ENCODE measurements around the gene TTC9B.

DNA sequence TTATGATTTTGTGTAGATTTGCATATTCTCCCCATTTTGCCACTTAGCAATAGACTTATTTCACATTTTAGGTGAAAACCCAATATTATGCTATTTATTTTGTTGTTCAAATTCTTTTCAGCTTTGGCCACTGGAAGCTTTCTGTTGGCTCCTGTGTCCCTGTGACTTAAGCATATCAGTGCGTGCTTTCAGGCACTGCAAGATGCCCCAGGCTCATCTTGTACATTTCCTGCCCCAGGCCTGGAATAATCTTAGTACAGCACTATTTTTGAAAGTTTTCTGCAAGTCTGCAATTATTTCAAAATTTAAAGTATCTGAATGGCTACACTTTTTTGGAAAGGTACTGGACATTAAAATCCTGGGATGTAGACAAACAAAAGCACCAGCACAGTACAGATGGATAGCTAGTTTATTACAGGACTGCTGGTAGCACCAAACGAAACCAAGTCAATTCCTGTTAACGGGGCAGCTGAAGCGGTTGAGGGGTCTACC, 11.8 kb upstream of the TTC9B start:
- TF ChIP-seq, protein P1, sequence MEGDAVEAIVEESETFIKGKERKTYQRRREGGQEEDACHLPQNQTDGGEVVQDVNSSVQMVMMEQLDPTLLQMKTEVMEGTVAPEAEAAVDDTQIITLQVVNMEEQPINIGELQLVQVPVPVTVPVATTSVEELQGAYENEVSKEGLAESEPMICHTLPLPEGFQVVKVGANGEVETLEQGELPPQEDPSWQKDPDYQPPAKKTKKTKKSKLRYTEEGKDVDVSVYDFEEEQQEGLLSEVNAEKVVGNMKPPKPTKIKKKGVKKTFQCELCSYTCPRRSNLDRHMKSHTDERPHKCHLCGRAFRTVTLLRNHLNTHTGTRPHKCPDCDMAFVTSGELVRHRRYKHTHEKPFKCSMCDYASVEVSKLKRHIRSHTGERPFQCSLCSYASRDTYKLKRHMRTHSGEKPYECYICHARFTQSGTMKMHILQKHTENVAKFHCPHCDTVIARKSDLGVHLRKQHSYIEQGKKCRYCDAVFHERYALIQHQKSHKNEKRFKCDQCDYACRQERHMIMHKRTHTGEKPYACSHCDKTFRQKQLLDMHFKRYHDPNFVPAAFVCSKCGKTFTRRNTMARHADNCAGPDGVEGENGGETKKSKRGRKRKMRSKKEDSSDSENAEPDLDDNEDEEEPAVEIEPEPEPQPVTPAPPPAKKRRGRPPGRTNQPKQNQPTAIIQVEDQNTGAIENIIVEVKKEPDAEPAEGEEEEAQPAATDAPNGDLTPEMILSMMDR (IDR thresholded peaks at IDR 0.05), result no peak
- no peak for TF ChIP-seq EZH2 (IDR thresholded peaks at IDR 0.05; ENCODE audit: borderline replicate concordance, insufficient read depth, low read depth, low read length, poor library complexity, severe bottlenecking)
